K562 (cell line): Measurements from ENCODE around the gene PEX6. TPM values are rescaled to one million over a fixed set of nuclear protein-coding genes. Genes with fewer than 3 reads are reported as not detected.
A peak's percentile ranks its signal among the peaks of the same experiment; 100 is the strongest.

ENCODE experiments used
- ATF7 ChIP-seq: fragments of 450-650 bp; IDR thresholded peaks from 2 replicates; pipeline ENCODE4 v1.7.1; 2014; ENCODE audit warnings: mild to moderate bottlenecking, moderate library complexity
- CREB1 ChIP-seq, 2 experiments: sonication (generic) in 1 of 2; formaldehyde crosslinking in 1 of 2; IDR thresholded peaks; 2 replicates each; pipeline versions ENCODE4 v1.6.1 to v1.8.0; 2012 to 2022; ENCODE audit warnings: inconsistent platforms in 1 of 2, mild to moderate bottlenecking in 1 of 2, missing genetic modification reagents in 1 of 2, moderate library complexity in 1 of 2
- FOXK2 ChIP-seq, 2 experiments: fragments of 450-650 bp; IDR thresholded peaks in 1 of 2; conservative IDR thresholded peaks in 1 of 2; 2 replicates each; pipeline ENCODE4 v1.6.1; 2016; ENCODE audit warnings: low read depth in 2 of 2, mild to moderate bottlenecking in 1 of 2
- GTF2F1 ChIP-seq: IDR thresholded peaks from 2 replicates; pipeline ENCODE4 v1.6.1; 2011; ENCODE audit warnings: low read depth, low read length, improper control_type of control experiment
- GTF3C2 ChIP-seq: IDR thresholded peaks from 3 replicates; pipeline ENCODE4 v1.6.1; 2011; ENCODE audit warnings: borderline replicate concordance, mild to moderate bottlenecking, moderate library complexity; ENCODE audit not compliant: insufficient read length; ENCODE audit errors: extremely low read depth
- HMGN3 ChIP-seq: IDR thresholded peaks from 2 replicates; pipeline ENCODE4 v1.6.1; 2011; ENCODE audit warnings: borderline replicate concordance, low read depth, mild to moderate bottlenecking, mixed read lengths, low read length; ENCODE audit not compliant: insufficient read length; ENCODE audit errors: extremely low read depth
- JUNB ChIP-seq: fragments of 450-650 bp; formaldehyde crosslinking; conservative IDR thresholded peaks from 2 replicates; pipeline ENCODE4 v1.4.0; 2020; ENCODE audit warnings: mild to moderate bottlenecking
- MAFK ChIP-seq: IDR thresholded peaks from 2 replicates; pipeline ENCODE4 v1.6.1; 2011; ENCODE audit warnings: low read length, improper control_type of control experiment
- MEIS2 ChIP-seq: fragments of 450-650 bp; IDR thresholded peaks from 2 replicates; pipeline ENCODE4 v1.6.1; 2014; ENCODE audit warnings: mild to moderate bottlenecking; ENCODE audit not compliant: partially characterized antibody
- MLX ChIP-seq, 2 experiments: fragments of 450-650 bp in 1 of 2; sonication (generic) in 1 of 2; formaldehyde crosslinking; conservative IDR thresholded peaks; 2 replicates each; pipeline versions ENCODE4 v1.4.0 to v1.8.1; 2020 to 2022; ENCODE audit warnings: mild to moderate bottlenecking in 1 of 2, missing genetic modification reagents in 1 of 2
- MTA3 ChIP-seq: fragments of 450-650 bp; formaldehyde crosslinking; IDR thresholded peaks from 2 replicates; pipeline ENCODE4 v1.6.1; 2017; ENCODE audit warnings: mild to moderate bottlenecking, borderline replicate concordance
- MXI1 ChIP-seq: IDR thresholded peaks from 2 replicates; pipeline ENCODE4 v1.6.1; 2011; ENCODE audit warnings: low read depth, mild to moderate bottlenecking, improper control_type of control experiment, low read length
- PCBP1 ChIP-seq: fragments of 200-400 bp; formaldehyde crosslinking; IDR thresholded peaks from 2 replicates; pipeline ENCODE4 v1.6.1; 2018; ENCODE audit warnings: mild to moderate bottlenecking, low read depth, low read length; ENCODE audit not compliant: poor library complexity, severe bottlenecking
- POLR2AphosphoS2 ChIP-seq: IDR thresholded peaks from 2 replicates; pipeline ENCODE4 v1.6.1; 2012; ENCODE audit warnings: low read length, improper control_type of control experiment
- POLR2B ChIP-seq: fragments of 450-650 bp; IDR thresholded peaks from 2 replicates; pipeline ENCODE4 v1.6.1; 2018; ENCODE audit warnings: low read depth; ENCODE audit not compliant: partially characterized antibody
- SMAD1 ChIP-seq: fragments of 150-350 bp; IDR thresholded peaks from 2 replicates; pipeline ENCODE4 v1.6.1; 2014; ENCODE audit warnings: low read length, low read depth; ENCODE audit not compliant: partially characterized antibody
- SRF ChIP-seq, 2 experiments: fragments of 250-450, 450-650 bp in 1 of 2; sonication (Bioruptor Pico) in 1 of 2; sonication (generic) in 1 of 2; formaldehyde crosslinking; IDR thresholded peaks; 2 replicates each; pipeline versions ENCODE4 v1.5.0 to v1.5.1; 2020 to 2022; ENCODE audit warnings: mild to moderate bottlenecking in 1 of 2, missing genetic modification reagents in 1 of 2
- TAF1 ChIP-seq: IDR thresholded peaks from 2 replicates; pipeline ENCODE4 v1.6.1; 2011; ENCODE audit warnings: mild to moderate bottlenecking, low read length, moderate library complexity; ENCODE audit not compliant: insufficient read depth, control insufficient read depth, severe bottlenecking; ENCODE audit errors: extremely low read depth
- TBP ChIP-seq: optimal IDR thresholded peaks from 2 replicates; pipeline ENCODE3; 2011; ENCODE audit warnings: low read depth, low read length, improper control_type of control experiment
- TOE1 ChIP-seq, 2 experiments: fragments of 450-650 bp in 1 of 2; sonication (generic) in 1 of 2; formaldehyde crosslinking in 1 of 2; IDR thresholded peaks; 2 replicates each; pipeline versions ENCODE4 v1.7.1 to v1.8.0; 2016 to 2022; ENCODE audit warnings: borderline replicate concordance in 2 of 2, mild to moderate bottlenecking in 2 of 2, antibody characterized with exemption in 1 of 2, inconsistent platforms in 1 of 2, low read depth in 1 of 2, missing genetic modification reagents in 1 of 2, moderate library complexity in 1 of 2
- ZNF3 ChIP-seq: fragments of 250-450 bp; sonication (Bioruptor Pico); IDR thresholded peaks from 2 replicates; pipeline ENCODE4 v1.5.0; 2021; ENCODE audit warnings: mild to moderate bottlenecking, moderate library complexity
- polyA plus RNA-seq, 8 experiments: library from polyadenylated mRNA; depleted of rRNA in 4 of 8; stranded (reverse) in 5 of 8; unstranded in 3 of 8; fragments of >200 nt; fragmentation: Nextera tagmentation in 2 of 8; fragmentation: Illumina TruSeq in 1 of 8; extraction: Ambion mirVana in 2 of 8; extraction: Trizol in 1 of 8; gene quantifications; 2 replicates each; pipeline versions ENCODE4 v1.2.1 to v1.2.3, GENCODE V29; 2011 to 2014; ENCODE audit warnings: inconsistent platforms in 1 of 8, missing spikeins in 1 of 8
- total RNA-seq, 7 experiments: library from RNA; depleted of rRNA in 6 of 7; stranded (reverse); fragments of >200 nt in 6 of 7; fragmentation: Illumina TruSeq in 2 of 7; extraction: Trizol in 2 of 7; gene quantifications; 2 replicates each; pipeline versions ENCODE4 v1.2.1 to v1.2.3, GENCODE V29; 2011 to 2021; ENCODE audit warnings: low replicate concordance in 1 of 7

Gene PEX6
- total and polyA plus RNA-seq, 9 of the 15 experiments (the other 6 are each of a cell fraction or from before 2014, with no cell fraction given): 0.17 to 20.8 (median 6.9) TPM

- TF ChIP-seq MXI1: no peak
- 0 out of 2 replicates have a peak, but pooled peaks have one; percentile 67 for TF ChIP-seq ATF7
- no peak for TF ChIP-seq POLR2AphosphoS2
- TF ChIP-seq JUNB (CRISPR knock-in tag): no peak
- TF ChIP-seq SMAD1: peak; percentile 51
- peak in 1 of 2 experiments; percentile 70; a peak in 1 of 4 replicates for TF ChIP-seq SRF (CRISPR knock-in tag; IDR thresholded peaks at IDR 0.05)
- peak; percentile 50 for TF ChIP-seq MEIS2
- no peak for TF ChIP-seq GTF3C2
- peak; percentile 49; the same call in 1 of the 2 replicates for TF ChIP-seq CREB1 (IDR thresholded peaks at IDR 0.05)
- TF ChIP-seq CREB1 (CRISPR knock-in tag; IDR thresholded peaks at IDR 0.05): peak; percentile 59; the same call in 1 of the 2 replicates
- TF ChIP-seq MLX (CRISPR knock-in tag; conservative IDR thresholded peaks at IDR 0.05): 0 out of 4 replicates have a peak, but pooled peaks of 1 of the 2 experiments have one; percentile 31
- peak; percentile 87 for TF ChIP-seq POLR2B
- peak; percentile 89 for TF ChIP-seq TBP
- TF ChIP-seq GTF2F1: peak; percentile 87; the same call in 1 of the 2 replicates
- TF ChIP-seq TOE1 (IDR thresholded peaks at IDR 0.05; ENCODE audit: borderline replicate concordance): no peak
- peak; percentile 73; the same call in 1 of the 2 replicates for TF ChIP-seq TOE1 (CRISPR knock-in tag; IDR thresholded peaks at IDR 0.05; ENCODE audit: borderline replicate concordance, low read depth)
- no peak for TF ChIP-seq ZNF3 (CRISPR knock-in tag)
- TF ChIP-seq MTA3: peak; percentile 52
- no peak for TF ChIP-seq FOXK2 (conservative IDR thresholded peaks at IDR 0.05 in 1 of 2, IDR thresholded peaks at IDR 0.05 in 1 of 2; ENCODE audit: low read depth in 2 of 2)
- TF ChIP-seq HMGN3: peak; percentile 93
- TF ChIP-seq MAFK: no peak
- peak; percentile 50 for TF ChIP-seq TAF1
- TF ChIP-seq PCBP1: peak; percentile 54
Measured at GRCh38 chr6:42984001-42984923, 5.3 kb upstream of the PEX6 start, which contains the start of gene PPP2R5D (continued).
